SK-N-SH (cell line): ENCODE measurements around the gene LAMTOR1. TPM values are rescaled to one million over a fixed set of nuclear protein-coding genes. Genes with fewer than 3 reads are reported as not detected.

ENCODE experiments used
- CTCF ChIA-PET: fragments of 300-600, 350-600 bp; formaldehyde crosslinking; extraction: SDS; loops from one replicate; lab custom pipeline; 2021; lab: Yijun Ruan, JAX
- POLR2A ChIA-PET: fragments of 350-600 bp; sonication (Branson Sonifier 250); formaldehyde crosslinking; extraction: SDS; loops from one replicate; lab custom pipeline; 2020; ENCODE audit warnings: antibody characterized with exemption, inconsistent platforms; lab: Yijun Ruan, JAX
- DNase-seq: peaks from one replicate; pipeline ENCODE4 v3.0.0; 2012
- H2AFZ ChIP-seq: fragments of 200-600 bp; sonication (generic); 2 replicates; pipeline ENCODE4 v1.8.1; 2016; ENCODE audit warnings: antibody characterized with exemption, mild to moderate bottlenecking, low read depth
- H3F3A ChIP-seq: fragments of 200-600 bp; sonication (generic); replicated peaks from 2 replicates; pipeline ENCODE3; 2016; ENCODE audit warnings: antibody characterized with exemption, mild to moderate bottlenecking; ENCODE audit not compliant: insufficient read depth
- H3K27ac ChIP-seq, 2 experiments: fragments of 200-500 bp in 1 of 2; fragments of 200-600 bp in 1 of 2; sonication (Bioruptor generic) in 1 of 2; sonication (generic), shearing (Covaris generic) in 1 of 2; 2 replicates each; pipeline versions ENCODE4 v1.5.1 to v1.6.1; 2014 to 2016; ENCODE audit warnings: low read depth in 2 of 2, inconsistent platforms in 1 of 2, low read length in 1 of 2, mild to moderate bottlenecking in 1 of 2, mixed read lengths in 1 of 2
- H3K27me3 ChIP-seq: fragments of 200-600 bp; sonication (generic), shearing (Covaris generic); 2 replicates; pipeline ENCODE4 v1.6.1; 2016; ENCODE audit warnings: mixed run types; ENCODE audit not compliant: insufficient read depth
- H3K36me3 ChIP-seq, 2 experiments: fragments of 200-500 bp in 1 of 2; fragments of 200-600 bp in 1 of 2; sonication (Bioruptor generic) in 1 of 2; sonication (generic) in 1 of 2; replicated peaks in 1 of 2; 2 replicates each; pipeline versions ENCODE3 to v1.5.1; 2014 to 2016; ENCODE audit warnings: low read length in 1 of 2, mild to moderate bottlenecking in 1 of 2; ENCODE audit not compliant: insufficient read depth in 2 of 2, control insufficient read depth in 1 of 2
- H3K4me1 ChIP-seq, 2 experiments: fragments of 200-500 bp in 1 of 2; fragments of 200-600 bp in 1 of 2; sonication (Bioruptor generic) in 1 of 2; sonication (generic), shearing (Covaris generic) in 1 of 2; 2 replicates each; pipeline versions ENCODE4 v1.5.1 to v1.6.1; 2014 to 2016; ENCODE audit warnings: low read depth in 1 of 2, low read length in 1 of 2, mixed run types in 1 of 2; ENCODE audit not compliant: insufficient read depth in 2 of 2, control insufficient read depth in 1 of 2
- H3K4me2 ChIP-seq: fragments of 200-600 bp; sonication (generic), shearing (Covaris generic); 2 replicates; pipeline ENCODE4 v1.6.1; 2017; ENCODE audit warnings: mixed run types
- H3K4me3 ChIP-seq, 2 experiments: fragments of 200-500 bp in 1 of 2; fragments of 200-600 bp in 1 of 2; sonication (Bioruptor generic) in 1 of 2; sonication (generic), shearing (Covaris generic) in 1 of 2; 2 replicates each; pipeline versions ENCODE4 v1.5.1 to v1.8.1; 2014 to 2016; ENCODE audit warnings: low read depth in 2 of 2, inconsistent platforms in 1 of 2, low read length in 1 of 2, mild to moderate bottlenecking in 1 of 2, mixed read lengths in 1 of 2, moderate library complexity in 1 of 2
- H3K79me2 ChIP-seq: fragments of 200-600 bp; sonication (generic); 2 replicates; pipeline ENCODE4 v1.8.1; 2017; ENCODE audit warnings: mild to moderate bottlenecking; ENCODE audit not compliant: insufficient read depth
- H3K9ac ChIP-seq: fragments of 200-600 bp; sonication (generic); 2 replicates; pipeline ENCODE4 v1.6.1; 2017; ENCODE audit warnings: mixed run types
- H3K9me2 ChIP-seq: fragments of 200-600 bp; sonication (generic); 2 replicates; pipeline ENCODE4 v1.6.1; 2017; ENCODE audit warnings: mixed run types
- H3K9me3 ChIP-seq: fragments of 200-600 bp; sonication (generic); 2 replicates; pipeline ENCODE4 v1.6.1; 2017; ENCODE audit warnings: mixed run types, mild to moderate bottlenecking, moderate library complexity
- H4K20me1 ChIP-seq: fragments of 200-600 bp; sonication (generic); 2 replicates; pipeline ENCODE4 v1.6.1; 2017; ENCODE audit warnings: mild to moderate bottlenecking, mixed run types; ENCODE audit not compliant: insufficient read depth
- CHD2 ChIP-seq: fragments of 150-350 bp; IDR thresholded peaks from 2 replicates; pipeline ENCODE4 v1.6.1; 2018; ENCODE audit warnings: low read length; ENCODE audit not compliant: partially characterized antibody
- CTCF ChIP-seq: fragments of 200-600 bp; sonication (generic); IDR thresholded peaks from 2 replicates; pipeline ENCODE4 v1.6.1; 2017; ENCODE audit warnings: antibody characterized with exemption, mild to moderate bottlenecking, moderate library complexity
- EP300 ChIP-seq, 2 experiments: IDR thresholded peaks; 2 replicates each; pipeline versions ENCODE4 v1.4.0 to v1.6.1; 2012; ENCODE audit warnings: borderline replicate concordance in 1 of 2, low read depth in 1 of 2, low read length in 1 of 2
- EZH2phosphoT487 ChIP-seq: fragments of 200-600 bp; sonication (generic); IDR thresholded peaks from 2 replicates; pipeline ENCODE4 v1.6.1; 2017; ENCODE audit warnings: low read depth, mixed run types, mild to moderate bottlenecking, antibody characterized with exemption, moderate library complexity, borderline replicate concordance
- FOSL2 ChIP-seq: IDR thresholded peaks from 2 replicates; pipeline ENCODE4 v1.4.0; 2012; ENCODE audit warnings: low read depth, mild to moderate bottlenecking, moderate library complexity, borderline replicate concordance
- GABPA ChIP-seq: IDR thresholded peaks from 2 replicates; pipeline ENCODE4 v1.4.0; 2012; ENCODE audit warnings: low read depth, mild to moderate bottlenecking
- MEF2A ChIP-seq: IDR thresholded peaks from 2 replicates; pipeline ENCODE4 v1.4.0; 2012; ENCODE audit warnings: low read depth, borderline replicate concordance
- MXI1 ChIP-seq: IDR thresholded peaks from 2 replicates; pipeline ENCODE4 v1.6.1; 2012; ENCODE audit warnings: mild to moderate bottlenecking, low read depth, low read length, improper control_type of control experiment
- NFIC ChIP-seq: IDR thresholded peaks from 2 replicates; pipeline ENCODE4 v1.4.0; 2012; ENCODE audit warnings: borderline replicate concordance
- PBX3 ChIP-seq: IDR thresholded peaks from 2 replicates; pipeline ENCODE4; 2012
- POLR2AphosphoS5 ChIP-seq: IDR thresholded peaks from 2 replicates; pipeline ENCODE4 v1.6.1; 2012; ENCODE audit warnings: low read depth, low read length
- RAD21 ChIP-seq: IDR thresholded peaks from 2 replicates; pipeline ENCODE4 v1.6.1; 2012; ENCODE audit warnings: mild to moderate bottlenecking, low read length
- RCOR1 ChIP-seq: fragments of 150-350 bp; IDR thresholded peaks from 2 replicates; pipeline ENCODE4 v1.6.1; 2017; ENCODE audit warnings: antibody characterized with exemption, low read length
- RFX5 ChIP-seq: IDR thresholded peaks from 2 replicates; pipeline ENCODE4 v1.6.1; 2012; ENCODE audit warnings: mild to moderate bottlenecking, improper control_type of control experiment, low read length
- SMC3 ChIP-seq: IDR thresholded peaks from 2 replicates; pipeline ENCODE4 v1.6.1; 2012; ENCODE audit warnings: low read depth, low read length, improper control_type of control experiment
- USF2 ChIP-seq: fragments of 150-350 bp; IDR thresholded peaks from 2 replicates; pipeline ENCODE4 v1.6.1; 2017; ENCODE audit warnings: antibody characterized with exemption, low read length, low read depth, borderline replicate concordance
- WGBS: methylation state at CpG from one replicate; pipeline ENCODE4 v1.1.6; 2017; ENCODE audit warnings: low lambda C conversion rate; 5-methylcytosine and 5-hydroxymethylcytosine counted together
- polyA plus RNA-seq, 3 experiments: library from polyadenylated mRNA; depleted of rRNA; stranded (reverse); fragments of >200 nt; gene quantifications; 2 replicates each; pipeline ENCODE4 v1.2.3, GENCODE V29; 2012
- TF ChIP-seq, protein P1 (sequence below): fragments of 150-350 bp; IDR thresholded peaks from 2 replicates; pipeline ENCODE4 v1.6.1; 2016; ENCODE audit warnings: mild to moderate bottlenecking, low read depth, low read length
- TF ChIP-seq, protein P2 (sequence below): IDR thresholded peaks from 2 replicates; pipeline ENCODE4 v1.4.0; 2012; ENCODE audit warnings: low read depth, borderline replicate concordance
- TF ChIP-seq, protein P3 (sequence below): IDR thresholded peaks from 2 replicates; pipeline ENCODE4 v1.6.1; 2012; ENCODE audit warnings: mild to moderate bottlenecking, low read depth, low read length, moderate library complexity
- TF ChIP-seq, protein P4 (sequence below): IDR thresholded peaks from 2 replicates; pipeline ENCODE4 v1.4.0; 2012; ENCODE audit warnings: low read depth

LAMTOR1 gene
- 128 and 129 TPM in 2 replicates for polyA plus RNA-seq (2012; rRNA removed)
- polyA plus RNA-seq (2012; cell fraction: cytosol; rRNA removed) = 97.5 and 122 TPM in 2 replicates
- 84.1 and 89.5 TPM in 2 replicates for polyA plus RNA-seq (2012; cell fraction: nucleus; rRNA removed)

GRCh38 chr11:72102946-72103753 lies at the start of gene LAMTOR1:
Gene LAMTOR1, minus strand, starts transcription at chr11:72103297. Its CDS starts 73 bp downstream, at chr11:72103224.
- 17% methylated on average over 25 of the region's 64 CpGs for WGBS
- peaks cover 9% of the 10 kb centered on the region for H3F3A ChIP-seq
- peak within 1 kb of the TSS; percentile 88 to 89 for H3K4me3 ChIP-seq
- ChIA-PET POLR2A (interaction anchor here (0.7 to 2.3 kb wide), 2 partner anchors 9 to 67 kb away, joined by 3 to 11 read pairs; partner anchors contain the start of gene ANAPC15), CTCF (interaction anchor here (0.8 to 16.4 kb wide), 9 partner anchors 12 to 331 kb away, joined by 3 to 416 read pairs (median 4); partner anchors contain the start of gene CLPB)
- H4K20me1 ChIP-seq = no peaks in the 10 kb centered on the region
- peak within 1 kb of the TSS; percentile 89 to 97 for H3K27ac ChIP-seq
- no peaks in the 10 kb centered on the region for H3K9me2 ChIP-seq
- no peaks in the 10 kb centered on the region for H3K9me3 ChIP-seq
- H3K4me1 ChIP-seq = peaks cover 4 to 28% of the 10 kb centered on the region in 2 experiments; a peak in 2 of 4 replicates
- H3K36me3 ChIP-seq = peaks cover 3 to 29% of the 10 kb centered on the region in 2 experiments
- H3K27me3 ChIP-seq = no peaks in the 10 kb centered on the region
- H3K9ac ChIP-seq = peak within 1 kb of the TSS; percentile 93
- H2AFZ ChIP-seq = peak within 1 kb of the TSS; percentile 93
- peaks cover 42% of the 10 kb centered on the region for H3K79me2 ChIP-seq
- peak; percentile 98 for DNase-seq
- peak within 1 kb of the TSS; percentile 96 for H3K4me2 ChIP-seq
- no peak for TF ChIP-seq MEF2A
- peak; percentile 97 for TF ChIP-seq USF2
- peak; percentile 85 for TF ChIP-seq CHD2
- TF ChIP-seq, protein P1, sequence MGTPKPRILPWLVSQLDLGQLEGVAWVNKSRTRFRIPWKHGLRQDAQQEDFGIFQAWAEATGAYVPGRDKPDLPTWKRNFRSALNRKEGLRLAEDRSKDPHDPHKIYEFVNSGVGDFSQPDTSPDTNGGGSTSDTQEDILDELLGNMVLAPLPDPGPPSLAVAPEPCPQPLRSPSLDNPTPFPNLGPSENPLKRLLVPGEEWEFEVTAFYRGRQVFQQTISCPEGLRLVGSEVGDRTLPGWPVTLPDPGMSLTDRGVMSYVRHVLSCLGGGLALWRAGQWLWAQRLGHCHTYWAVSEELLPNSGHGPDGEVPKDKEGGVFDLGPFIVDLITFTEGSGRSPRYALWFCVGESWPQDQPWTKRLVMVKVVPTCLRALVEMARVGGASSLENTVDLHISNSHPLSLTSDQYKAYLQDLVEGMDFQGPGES = 0 out of 2 replicates have a peak, but pooled peaks have one; percentile 9
- TF ChIP-seq, protein P2, sequence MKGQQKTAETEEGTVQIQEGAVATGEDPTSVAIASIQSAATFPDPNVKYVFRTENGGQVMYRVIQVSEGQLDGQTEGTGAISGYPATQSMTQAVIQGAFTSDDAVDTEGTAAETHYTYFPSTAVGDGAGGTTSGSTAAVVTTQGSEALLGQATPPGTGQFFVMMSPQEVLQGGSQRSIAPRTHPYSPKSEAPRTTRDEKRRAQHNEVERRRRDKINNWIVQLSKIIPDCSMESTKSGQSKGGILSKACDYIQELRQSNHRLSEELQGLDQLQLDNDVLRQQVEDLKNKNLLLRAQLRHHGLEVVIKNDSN = peak; percentile 97
- TF ChIP-seq PBX3 = peak; percentile 47; the same call in 1 of the 2 replicates
- TF ChIP-seq, protein P3, sequence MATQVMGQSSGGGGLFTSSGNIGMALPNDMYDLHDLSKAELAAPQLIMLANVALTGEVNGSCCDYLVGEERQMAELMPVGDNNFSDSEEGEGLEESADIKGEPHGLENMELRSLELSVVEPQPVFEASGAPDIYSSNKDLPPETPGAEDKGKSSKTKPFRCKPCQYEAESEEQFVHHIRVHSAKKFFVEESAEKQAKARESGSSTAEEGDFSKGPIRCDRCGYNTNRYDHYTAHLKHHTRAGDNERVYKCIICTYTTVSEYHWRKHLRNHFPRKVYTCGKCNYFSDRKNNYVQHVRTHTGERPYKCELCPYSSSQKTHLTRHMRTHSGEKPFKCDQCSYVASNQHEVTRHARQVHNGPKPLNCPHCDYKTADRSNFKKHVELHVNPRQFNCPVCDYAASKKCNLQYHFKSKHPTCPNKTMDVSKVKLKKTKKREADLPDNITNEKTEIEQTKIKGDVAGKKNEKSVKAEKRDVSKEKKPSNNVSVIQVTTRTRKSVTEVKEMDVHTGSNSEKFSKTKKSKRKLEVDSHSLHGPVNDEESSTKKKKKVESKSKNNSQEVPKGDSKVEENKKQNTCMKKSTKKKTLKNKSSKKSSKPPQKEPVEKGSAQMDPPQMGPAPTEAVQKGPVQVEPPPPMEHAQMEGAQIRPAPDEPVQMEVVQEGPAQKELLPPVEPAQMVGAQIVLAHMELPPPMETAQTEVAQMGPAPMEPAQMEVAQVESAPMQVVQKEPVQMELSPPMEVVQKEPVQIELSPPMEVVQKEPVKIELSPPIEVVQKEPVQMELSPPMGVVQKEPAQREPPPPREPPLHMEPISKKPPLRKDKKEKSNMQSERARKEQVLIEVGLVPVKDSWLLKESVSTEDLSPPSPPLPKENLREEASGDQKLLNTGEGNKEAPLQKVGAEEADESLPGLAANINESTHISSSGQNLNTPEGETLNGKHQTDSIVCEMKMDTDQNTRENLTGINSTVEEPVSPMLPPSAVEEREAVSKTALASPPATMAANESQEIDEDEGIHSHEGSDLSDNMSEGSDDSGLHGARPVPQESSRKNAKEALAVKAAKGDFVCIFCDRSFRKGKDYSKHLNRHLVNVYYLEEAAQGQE = no peak; the same call in 1 of the 2 replicates
- peak; percentile 37 for TF ChIP-seq RAD21
- TF ChIP-seq POLR2AphosphoS5 = peak; percentile 74
- no peak for TF ChIP-seq FOSL2
- peak; percentile 4 to 31; a peak in 1 of 4 replicates for TF ChIP-seq EP300 (IDR thresholded peaks at IDR 0.05; ENCODE audit: borderline replicate concordance in 1 of 2, low read depth in 1 of 2, low read length in 1 of 2)
- 0 out of 2 replicates have a peak, but pooled peaks have one; percentile 46 for TF ChIP-seq MXI1
- TF ChIP-seq EZH2phosphoT487 = no peak
- TF ChIP-seq NFIC = 0 out of 2 replicates have a peak, but pooled peaks have one; percentile 6
- TF ChIP-seq, protein P4, sequence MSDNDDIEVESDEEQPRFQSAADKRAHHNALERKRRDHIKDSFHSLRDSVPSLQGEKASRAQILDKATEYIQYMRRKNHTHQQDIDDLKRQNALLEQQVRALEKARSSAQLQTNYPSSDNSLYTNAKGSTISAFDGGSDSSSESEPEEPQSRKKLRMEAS = peak; percentile 92
- peak; percentile 75 for TF ChIP-seq GABPA
- peak; percentile 50 for TF ChIP-seq CTCF
- TF ChIP-seq RCOR1 = peak; percentile 64; the same call in 1 of the 2 replicates
- TF ChIP-seq SMC3 = peak; percentile 25; the same call in 1 of the 2 replicates
- peak; percentile 41; the same call in 1 of the 2 replicates for TF ChIP-seq RFX5
